H9 (cell line): ENCODE measurements around the gene TESK2. TPM values are rescaled to one million over a fixed set of nuclear protein-coding genes. Genes with fewer than 3 reads are reported as not detected.

Experiments
- DNase-seq: peaks from one replicate; pipeline ENCODE4 v3.0.0-alpha.2; 2017
- H2AFZ ChIP-seq: one replicate; pipeline ENCODE4 v1.6.1; 2013; ENCODE audit warnings: mild to moderate bottlenecking, low read length, control low read depth, moderate library complexity
- H2AK5ac ChIP-seq: 2 replicates; pipeline ENCODE4 v1.6.1; 2013; ENCODE audit warnings: low read length, control low read depth, mixed read lengths; ENCODE audit not compliant: insufficient read length
- H2BK120ac ChIP-seq: one replicate; pipeline ENCODE4 v1.6.1; 2013; ENCODE audit warnings: low read depth, mild to moderate bottlenecking, low read length, control low read depth, inconsistent platforms; ENCODE audit not compliant: poor library complexity, severe bottlenecking
- H2BK12ac ChIP-seq: 2 replicates; pipeline ENCODE4 v1.6.1; 2013; ENCODE audit warnings: low read length, control low read depth, mixed read lengths, low read depth; ENCODE audit not compliant: insufficient read length
- H2BK15ac ChIP-seq: 2 replicates; pipeline ENCODE4 v1.6.1; 2013; ENCODE audit warnings: low read depth, low read length, control low read depth
- H2BK20ac ChIP-seq: one replicate; pipeline ENCODE4 v1.6.1; 2013; ENCODE audit warnings: low read depth, mild to moderate bottlenecking, low read length, control low read depth, inconsistent platforms; ENCODE audit not compliant: poor library complexity, severe bottlenecking
- H2BK5ac ChIP-seq: 2 replicates; pipeline ENCODE4 v1.6.1; 2013; ENCODE audit warnings: low read length, control low read depth, mixed read lengths; ENCODE audit not compliant: insufficient read length
- H3K14ac ChIP-seq: 2 replicates; pipeline ENCODE4 v1.6.1; 2013; ENCODE audit warnings: low read length, control low read depth; ENCODE audit not compliant: insufficient read depth
- H3K18ac ChIP-seq: 2 replicates; pipeline ENCODE4 v1.6.1; 2013; ENCODE audit warnings: low read depth, mild to moderate bottlenecking, mixed read lengths, low read length, control low read depth; ENCODE audit not compliant: insufficient read length
- H3K23ac ChIP-seq: 2 replicates; pipeline ENCODE4 v1.6.1; 2013; ENCODE audit warnings: low read length, control low read depth, mixed read lengths, low read depth; ENCODE audit not compliant: insufficient read length
- H3K23me2 ChIP-seq: 2 replicates; pipeline ENCODE4 v1.6.1; 2013; ENCODE audit warnings: low read depth, mild to moderate bottlenecking, mixed read lengths, low read length, control low read depth; ENCODE audit not compliant: insufficient read length, poor library complexity, severe bottlenecking
- H3K27ac ChIP-seq: 2 replicates; pipeline ENCODE4 v1.5.1; 2013; ENCODE audit warnings: low read length, control low read depth, mixed read lengths, low read depth; ENCODE audit not compliant: insufficient read length
- H3K27me3 ChIP-seq: 2 replicates; pipeline ENCODE4 v1.6.1; 2013; ENCODE audit warnings: low read length, control low read depth, inconsistent platforms; ENCODE audit not compliant: insufficient read depth
- H3K4ac ChIP-seq: 2 replicates; pipeline ENCODE4 v1.6.1; 2013; ENCODE audit warnings: low read depth, mild to moderate bottlenecking, control low read depth, inconsistent platforms, low read length, moderate library complexity
- H3K4me1 ChIP-seq: 2 replicates; pipeline ENCODE4 v1.6.1; 2013; ENCODE audit warnings: low read length, control low read depth, inconsistent platforms; ENCODE audit not compliant: insufficient read depth
- H3K4me2 ChIP-seq: 2 replicates; pipeline ENCODE4 v1.6.1; 2013; ENCODE audit warnings: low read length, control low read depth, mixed read lengths; ENCODE audit not compliant: insufficient read length, insufficient read depth
- H3K56ac ChIP-seq: 2 replicates; pipeline ENCODE4 v1.6.1; 2013; ENCODE audit warnings: low read depth, mild to moderate bottlenecking, mixed read lengths, low read length, control low read depth; ENCODE audit not compliant: insufficient read length
- H3K79me1 ChIP-seq: 2 replicates; pipeline ENCODE4 v1.6.1; 2013; ENCODE audit warnings: low read depth, mild to moderate bottlenecking, moderate library complexity, low read length, control low read depth, inconsistent platforms; ENCODE audit not compliant: insufficient read depth, poor library complexity, severe bottlenecking
- H3K79me2 ChIP-seq: 2 replicates; pipeline ENCODE4 v1.6.1; 2013; ENCODE audit warnings: low read length, control low read depth, inconsistent platforms; ENCODE audit not compliant: insufficient read depth
- H3K9ac ChIP-seq: 2 replicates; pipeline ENCODE4 v1.6.1; 2013; ENCODE audit warnings: low read length, control low read depth, mixed read lengths; ENCODE audit not compliant: insufficient read length; ENCODE audit errors: extremely low read depth
- H3K9me3 ChIP-seq: one replicate; pipeline ENCODE4 v1.6.1; 2013; ENCODE audit warnings: low read depth, low read length, inconsistent platforms; ENCODE audit not compliant: control insufficient read depth
- H3T11ph ChIP-seq: one replicate; pipeline ENCODE4 v1.6.1; 2013; ENCODE audit warnings: mild to moderate bottlenecking, low read length, control low read depth, inconsistent platforms
- H4K20me1 ChIP-seq: one replicate; pipeline ENCODE4 v1.6.1; 2013; ENCODE audit not compliant: control insufficient read depth, insufficient read length, insufficient read depth
- H4K5ac ChIP-seq: 2 replicates; pipeline ENCODE4 v1.6.1; 2013; ENCODE audit warnings: low read depth, mild to moderate bottlenecking, mixed read lengths, low read length, control low read depth; ENCODE audit not compliant: insufficient read length
- H4K8ac ChIP-seq: replicated peaks from 2 replicates; pipeline ENCODE4 v1.6.1; 2013; ENCODE audit warnings: low read length, control low read depth, mixed read lengths, low read depth; ENCODE audit not compliant: insufficient read length
- H4K91ac ChIP-seq: 2 replicates; pipeline ENCODE4 v1.6.1; 2013; ENCODE audit warnings: low read depth, mild to moderate bottlenecking, moderate library complexity, mixed read lengths, low read length, control low read depth; ENCODE audit not compliant: insufficient read length
- H3K27ac Mint-ChIP-seq, 3 experiments: 2 replicates in 2 of 3; 3 replicates in 1 of 3; pipeline ENCODE4 v1.8.0; 2020 to 2021; ENCODE audit warnings: mixed read lengths in 3 of 3, mild to moderate bottlenecking in 1 of 3, moderate library complexity in 1 of 3
- H3K27me3 Mint-ChIP-seq: 2 replicates; pipeline ENCODE4 v1.8.0; 2021; ENCODE audit warnings: low read depth, mild to moderate bottlenecking, moderate library complexity, mixed read lengths
- H3K36me3 Mint-ChIP-seq, 3 experiments: 2 replicates in 2 of 3; 3 replicates in 1 of 3; pipeline ENCODE4 v1.8.0; 2020 to 2021; ENCODE audit warnings: low read depth in 3 of 3, mixed read lengths in 3 of 3; ENCODE audit not compliant: insufficient read depth in 1 of 3
- H3K4me1 Mint-ChIP-seq, 2 experiments: 2 replicates each; pipeline ENCODE4 v1.8.0; 2020; ENCODE audit warnings: mixed read lengths in 2 of 2
- H3K4me3 Mint-ChIP-seq, 2 experiments: 2 replicates in 1 of 2; 3 replicates in 1 of 2; pipeline ENCODE4 v1.8.0; 2020 to 2021; ENCODE audit warnings: mild to moderate bottlenecking in 2 of 2, mixed read lengths in 2 of 2, moderate library complexity in 1 of 2
- H3K9me3 Mint-ChIP-seq, 2 experiments: 2 replicates in 1 of 2; 3 replicates in 1 of 2; pipeline ENCODE4 v1.8.0; 2020; ENCODE audit warnings: mild to moderate bottlenecking in 2 of 2, mixed read lengths in 2 of 2, moderate library complexity in 1 of 2
- CTCF ChIP-seq: fragments of 200-600 bp; sonication (generic); conservative IDR thresholded peaks from 3 replicates; pipeline ENCODE4 v1.8.0; 2021; ENCODE audit warnings: antibody characterized with exemption, mild to moderate bottlenecking
- WGBS: extraction: QIAGEN DNeasy Blood & Tissue Kit; methylation state at CpG from one replicate; pipeline ENCODE4 v1.1.7; 2013; ENCODE audit warnings: missing lambda C conversion rate, low lambda C conversion rate, mixed read lengths; ENCODE audit not compliant: insufficient read length; ENCODE audit errors: extremely low coverage; 5-methylcytosine and 5-hydroxymethylcytosine counted together
- total RNA-seq: library from RNA; stranded (reverse); gene quantifications from 2 replicates; pipeline ENCODE4 v1.2.1, GENCODE V29; 2021

Gene TESK2
- total RNA-seq, 1 experiment from 2014 or later: 7.2 TPM

- no peaks in the 10 kb centered on the region; the same call in 1 of the 2 replicates for H3K27me3 Mint-ChIP-seq
- Histone ChIP-seq H3K14ac (no peak overlapping the region), H3K9me3 (no peaks in the 10 kb centered on the region), H3K18ac (no peak overlapping the region), H4K20me1 (no peaks in the 10 kb centered on the region), H3K4ac (no peak overlapping the region), H3K79me1 (no peaks in the 10 kb centered on the region), H2BK5ac (no peak overlapping the region), H4K8ac (no peak overlapping the region), H2BK12ac (no peak overlapping the region), H3K9ac (no peak overlapping the region), H2BK20ac (no peak overlapping the region), H3K27ac (no peak overlapping the region), H2BK120ac (no peak overlapping the region), H3K27me3 (no peaks in the 10 kb centered on the region), H3K4me2 (no peak overlapping the region), H2BK15ac (no peak overlapping the region), H2AFZ (no peak overlapping the region), H3K79me2 (no peaks in the 10 kb centered on the region), H3K23me2 (no peaks in the 10 kb centered on the region), H4K91ac (no peak overlapping the region), H3K4me1 (no peaks in the 10 kb centered on the region; the same call in 1 of the 2 replicates), H3K23ac (no peak overlapping the region), H3K56ac (no peak overlapping the region), H4K5ac (no peak overlapping the region), H3T11ph (no peak overlapping the region), H2AK5ac (no peak overlapping the region)
- 0 out of 7 replicates have a peak overlapping the region, but pooled peaks of 1 of the 3 experiments have one; percentile 65 for H3K27ac Mint-ChIP-seq
- H3K36me3 Mint-ChIP-seq: no peaks in the 10 kb centered on the region; a peak in 1 of 7 replicates
- H3K4me1 Mint-ChIP-seq: peaks cover 13 to 18% of the 10 kb centered on the region in 2 experiments
- H3K4me3 Mint-ChIP-seq: no peak overlapping the region
- no peak for DNase-seq
- no CpG with 5 or more reads among the region's 2 CpGs for WGBS
- no peaks in the 10 kb centered on the region for H3K9me3 Mint-ChIP-seq
- no peak for TF ChIP-seq CTCF
Measured at GRCh38 chr1:45458894-45459293, 32.1 kb downstream of the TESK2 start.
